Muscle of arm (tissue), 14 donors: ENCODE results near the gene LRBA. TPM values are rescaled to one million over a fixed set of nuclear protein-coding genes. Genes with fewer than 3 reads are reported as not detected.
"Not testable (repeated sequence)": the region's sequence is repeated elsewhere in the genome, so short reads cannot be mapped to it uniquely, and the experiment has no call there.

Experiments
- DNase-seq: peaks from one replicate; pipeline ENCODE4 v3.0.0-alpha.2; 2013
- long read RNA-seq, 11 donors: transcript quantifications; one replicate each; lab custom pipeline, GENCODE V29; 2026
- polyA plus RNA-seq, 12 donors: library from polyadenylated mRNA; unstranded; fragments of 120-200 nt; gene quantifications; one replicate each; pipeline ENCODE4 v1.2.1, GENCODE V29; 2013; ENCODE audit not compliant: insufficient read length in 12 of 12

The LRBA gene, protein sequence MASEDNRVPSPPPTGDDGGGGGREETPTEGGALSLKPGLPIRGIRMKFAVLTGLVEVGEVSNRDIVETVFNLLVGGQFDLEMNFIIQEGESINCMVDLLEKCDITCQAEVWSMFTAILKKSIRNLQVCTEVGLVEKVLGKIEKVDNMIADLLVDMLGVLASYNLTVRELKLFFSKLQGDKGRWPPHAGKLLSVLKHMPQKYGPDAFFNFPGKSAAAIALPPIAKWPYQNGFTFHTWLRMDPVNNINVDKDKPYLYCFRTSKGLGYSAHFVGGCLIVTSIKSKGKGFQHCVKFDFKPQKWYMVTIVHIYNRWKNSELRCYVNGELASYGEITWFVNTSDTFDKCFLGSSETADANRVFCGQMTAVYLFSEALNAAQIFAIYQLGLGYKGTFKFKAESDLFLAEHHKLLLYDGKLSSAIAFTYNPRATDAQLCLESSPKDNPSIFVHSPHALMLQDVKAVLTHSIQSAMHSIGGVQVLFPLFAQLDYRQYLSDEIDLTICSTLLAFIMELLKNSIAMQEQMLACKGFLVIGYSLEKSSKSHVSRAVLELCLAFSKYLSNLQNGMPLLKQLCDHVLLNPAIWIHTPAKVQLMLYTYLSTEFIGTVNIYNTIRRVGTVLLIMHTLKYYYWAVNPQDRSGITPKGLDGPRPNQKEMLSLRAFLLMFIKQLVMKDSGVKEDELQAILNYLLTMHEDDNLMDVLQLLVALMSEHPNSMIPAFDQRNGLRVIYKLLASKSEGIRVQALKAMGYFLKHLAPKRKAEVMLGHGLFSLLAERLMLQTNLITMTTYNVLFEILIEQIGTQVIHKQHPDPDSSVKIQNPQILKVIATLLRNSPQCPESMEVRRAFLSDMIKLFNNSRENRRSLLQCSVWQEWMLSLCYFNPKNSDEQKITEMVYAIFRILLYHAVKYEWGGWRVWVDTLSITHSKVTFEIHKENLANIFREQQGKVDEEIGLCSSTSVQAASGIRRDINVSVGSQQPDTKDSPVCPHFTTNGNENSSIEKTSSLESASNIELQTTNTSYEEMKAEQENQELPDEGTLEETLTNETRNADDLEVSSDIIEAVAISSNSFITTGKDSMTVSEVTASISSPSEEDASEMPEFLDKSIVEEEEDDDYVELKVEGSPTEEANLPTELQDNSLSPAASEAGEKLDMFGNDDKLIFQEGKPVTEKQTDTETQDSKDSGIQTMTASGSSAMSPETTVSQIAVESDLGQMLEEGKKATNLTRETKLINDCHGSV (N-terminal part only)
- 10 to 100 TPM in 11 of 12 donors, not detected in 1; 20.1 to 39.7 (median 24.1) TPM for polyA plus RNA-seq
- long read RNA-seq, donor 1 = 0 reads
- long read RNA-seq, donor 2 = 0 reads
- long read RNA-seq, donor 3 = 0 reads
- long read RNA-seq, donor 4 = 0 reads
- long read RNA-seq, donor 5, partial matches to known transcripts = 12,909 of 13,514 reads
- long read RNA-seq, donor 5, other reads (novel, unspliced or antisense) = 605 of 13,514 reads
- long read RNA-seq, donor 6 = 0 reads
- long read RNA-seq, donor 7 = 0 reads
- long read RNA-seq, donor 8, partial matches to known transcripts = 7,773 of 8,152 reads
- long read RNA-seq, donor 8, other reads (novel, unspliced or antisense) = 378 of 8,152 reads
- long read RNA-seq, donor 9, partial matches to known transcripts = 0 of 1 reads
- long read RNA-seq, donor 9, other reads (novel, unspliced or antisense) = 0 of 1 reads
- long read RNA-seq, donor 10 = 0 reads
- long read RNA-seq, donor 11, partial matches to known transcripts = 0 of 1 reads
- long read RNA-seq, donor 11, other reads (novel, unspliced or antisense) = 0 of 1 reads

GRCh38 chr4:151014521-151015458 lies at the start of gene LRBA:
TSS of gene LRBA (minus strand) at chr4:151015284. CDS start at chr4:151014642, 642 bp downstream.
- peak; percentile 57 for DNase-seq

DNA sequence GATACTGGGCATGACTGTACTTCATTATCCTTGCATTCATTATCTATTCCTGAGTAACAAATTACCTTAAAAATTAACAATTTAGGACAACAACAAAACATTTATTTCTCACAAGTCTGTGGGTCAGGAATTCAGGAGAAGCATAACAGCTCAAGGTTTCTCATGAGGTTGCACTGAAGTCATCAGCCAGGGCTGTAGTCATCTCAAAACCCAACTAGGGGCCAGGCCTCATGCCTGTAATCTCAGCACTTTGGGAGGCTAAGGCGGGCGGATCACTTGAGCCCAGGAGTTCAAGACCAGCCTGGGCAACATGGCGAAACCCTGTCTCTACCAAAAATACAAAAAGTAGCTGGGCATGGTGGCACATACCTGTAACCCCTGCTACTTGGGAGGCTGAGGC lies 48.1 kb upstream of the LRBA start:
- DNase-seq = not testable (repeated sequence)

GRCh38 chr4:151055539-151055938 lies 40.5 kb upstream of the LRBA start:
- DNase-seq = no peak

DNA sequence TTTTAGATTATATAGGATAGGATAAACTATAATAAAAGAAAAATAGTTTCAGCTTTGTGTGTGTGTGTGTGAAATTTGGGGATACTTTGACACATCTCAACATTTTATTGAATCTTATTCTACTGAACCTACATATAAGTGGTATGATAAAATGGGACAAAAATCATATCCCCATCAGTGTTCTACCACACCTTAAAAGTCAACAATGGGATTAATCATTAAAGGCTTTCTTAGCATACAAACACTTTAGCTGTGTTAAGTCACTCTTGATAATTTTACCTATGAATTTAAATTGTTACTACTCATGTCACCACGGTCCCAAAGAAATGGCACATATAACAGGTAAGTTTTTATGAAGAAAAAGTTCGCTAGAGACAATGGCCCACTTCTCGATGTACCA lies 37.7 kb upstream of the LRBA start:
- DNase-seq = no peak

GRCh38 chr4:151049430-151049884 lies 34.4 kb upstream of the LRBA start:
- DNase-seq = no peak

DNA sequence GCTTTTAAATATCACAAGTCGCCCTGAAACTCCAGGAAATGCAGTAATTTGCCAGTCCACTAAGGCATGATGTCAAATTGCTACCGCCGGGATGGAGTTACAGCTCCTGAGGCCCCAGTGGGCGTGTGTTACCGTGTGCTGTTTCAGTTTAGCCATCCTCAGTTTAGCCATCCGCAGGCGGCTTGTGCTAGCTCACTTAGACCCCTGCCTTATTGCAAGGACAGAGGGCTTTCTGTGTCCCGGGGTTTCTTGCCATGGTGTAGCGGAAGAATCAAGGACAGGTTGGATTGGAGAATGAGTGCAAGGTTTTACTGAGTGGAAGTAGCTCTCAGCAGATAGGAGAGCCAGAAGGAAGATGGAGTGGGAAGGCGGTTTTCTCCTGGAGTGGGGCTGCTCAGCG lies 33.8 kb upstream of the LRBA start:
- DNase-seq = no peak

DNA sequence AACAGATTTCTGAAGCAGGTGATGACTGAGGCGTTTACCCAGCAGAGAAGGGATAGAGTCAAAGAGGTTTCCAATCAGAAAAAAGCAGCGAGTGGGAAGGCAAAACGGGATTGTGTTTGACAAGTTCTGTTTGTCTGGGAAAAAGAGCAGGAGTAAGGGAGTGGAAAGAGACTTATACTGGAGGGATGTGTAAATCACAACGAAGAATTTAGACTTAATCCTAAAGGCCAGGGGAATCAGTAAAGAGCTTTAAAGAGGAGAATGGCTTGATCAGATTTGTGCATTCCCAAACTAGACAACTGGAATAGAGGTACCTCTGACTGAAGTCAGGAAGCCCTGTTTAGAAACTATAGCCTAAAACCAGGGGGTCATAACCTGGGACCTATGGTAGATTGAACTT lies 31.5 kb upstream of the LRBA start:
- no peak for DNase-seq

DNA sequence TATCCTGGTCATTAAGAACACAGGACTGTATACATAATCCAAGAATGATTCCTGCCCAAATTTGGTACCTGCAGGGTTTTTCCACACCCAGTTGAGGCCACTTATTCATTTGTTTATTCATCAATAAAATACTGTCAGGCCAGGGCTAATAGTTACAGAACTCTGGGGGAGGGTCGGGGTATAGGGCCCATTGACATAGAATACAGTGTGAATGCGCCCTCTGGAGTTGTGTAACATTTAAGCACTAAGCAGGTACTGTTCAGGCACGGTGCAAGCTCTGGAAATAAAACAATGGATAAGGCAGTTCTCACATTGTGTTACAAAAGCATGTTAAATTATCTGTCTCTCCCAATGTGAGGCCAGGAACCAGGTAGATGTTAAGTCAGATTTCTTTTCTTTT lies 30.8 kb upstream of the LRBA start:
- DNase-seq = no peak

DNA sequence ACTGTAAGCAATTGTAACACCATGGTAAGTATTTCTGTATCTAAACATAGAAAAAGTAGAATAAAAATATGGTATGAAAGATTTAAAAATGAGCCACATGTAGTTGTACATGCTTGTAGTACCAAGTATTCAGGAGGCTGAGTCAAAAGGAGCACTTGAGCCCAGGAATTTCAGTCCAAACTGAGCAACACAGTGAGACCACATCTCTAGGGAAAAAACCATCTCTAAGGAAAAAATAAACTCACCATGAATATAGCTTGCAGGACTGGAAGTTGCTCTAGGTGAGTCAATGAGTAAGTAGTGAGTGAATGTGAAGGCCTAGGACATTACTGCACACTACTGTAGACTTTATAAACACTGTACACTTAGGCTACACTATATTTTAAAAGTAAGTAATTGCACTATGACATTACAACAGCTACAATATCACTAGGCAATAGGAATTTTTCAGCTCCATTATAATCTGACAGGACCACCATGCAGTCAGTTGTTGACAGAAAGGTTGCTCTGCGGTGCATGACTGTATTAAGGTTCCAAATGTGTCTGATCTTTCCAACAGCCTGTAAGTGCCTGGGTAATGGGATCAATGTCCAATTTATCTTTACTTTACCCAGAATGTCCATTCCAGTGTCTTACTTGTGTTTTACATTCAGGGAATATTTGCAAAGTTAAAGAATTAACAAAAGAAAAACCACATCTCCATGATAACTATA lies 28.9 kb upstream of the LRBA start:
- DNase-seq = no peak

GRCh38 chr4:151039733-151040132 lies 24.6 kb upstream of the LRBA start:
- no peak for DNase-seq

DNA sequence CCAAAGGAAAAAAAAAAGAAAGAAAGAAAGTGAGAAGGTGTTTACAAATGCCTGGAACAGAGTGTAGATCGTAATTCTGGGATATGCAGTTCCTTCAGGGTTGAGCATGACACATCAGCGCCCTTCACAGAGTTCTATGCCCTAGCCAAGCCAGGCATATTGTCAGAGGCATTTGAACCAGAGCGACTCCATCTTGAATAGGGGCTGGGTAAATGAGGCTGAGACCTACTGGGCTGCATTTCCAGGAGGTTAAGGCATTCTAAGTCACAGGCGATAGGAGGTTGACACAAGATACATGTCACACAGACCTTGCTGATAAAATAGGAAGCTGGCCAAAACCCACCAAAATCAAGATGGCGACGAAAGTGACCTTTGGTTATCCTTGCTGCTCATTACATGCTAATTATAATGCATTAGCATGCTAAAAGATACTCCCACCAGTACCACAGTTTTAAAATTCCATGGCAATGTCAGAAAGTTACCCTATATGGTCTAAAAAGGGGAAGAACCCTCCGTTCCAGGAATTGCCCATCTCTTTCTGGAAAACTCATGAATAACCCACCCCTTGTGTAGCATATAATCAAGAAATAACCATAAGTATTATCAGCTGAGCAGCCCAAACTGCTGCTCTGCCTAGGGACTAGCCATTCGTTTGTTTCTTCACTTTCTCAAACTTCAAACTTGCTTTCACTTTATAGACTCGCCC lies 23.5 kb upstream of the LRBA start:
- no peak for DNase-seq

DNA sequence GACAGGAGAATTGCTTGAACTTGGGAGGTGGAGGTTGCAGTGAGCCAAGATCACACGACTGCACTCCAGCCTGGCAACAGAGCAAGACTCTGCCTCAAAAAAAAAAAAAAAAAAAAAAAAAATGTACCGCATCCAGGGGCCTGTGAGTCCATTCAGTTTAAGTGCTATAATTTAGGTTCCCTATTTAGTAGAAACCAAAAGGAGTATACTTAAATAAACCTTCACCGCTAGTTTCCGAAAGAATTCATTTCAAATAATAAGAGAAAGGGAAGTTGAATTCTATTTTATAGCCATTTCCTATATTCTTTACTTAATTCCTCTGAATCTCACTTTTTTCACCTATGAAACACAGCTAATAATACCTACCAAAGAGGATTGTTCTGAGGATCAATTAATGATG lies 20.8 kb upstream of the LRBA start:
- DNase-seq = no peak

GRCh38 chr4:151035328-151035727 lies 20.2 kb upstream of the LRBA start:
- DNase-seq = no peak

DNA sequence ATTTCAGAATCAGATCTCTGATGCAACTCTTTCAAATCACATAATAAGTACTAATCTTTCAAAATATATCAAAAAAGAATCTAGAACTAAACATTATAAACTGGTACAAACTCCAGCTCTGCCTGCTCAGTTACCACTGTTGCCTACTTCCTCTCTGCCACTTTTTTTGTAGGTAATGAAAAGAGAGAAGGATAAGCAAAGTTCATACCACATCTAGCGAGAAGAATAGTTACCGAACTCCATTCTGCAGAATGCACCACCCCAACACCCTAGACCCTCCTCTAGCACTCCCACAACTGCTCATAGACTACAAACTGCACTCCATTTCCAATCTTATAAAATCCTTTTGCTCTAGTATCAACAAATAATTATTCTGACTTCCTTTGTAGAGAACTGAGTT lies 19.7 kb upstream of the LRBA start:
- no peak for DNase-seq

DNA sequence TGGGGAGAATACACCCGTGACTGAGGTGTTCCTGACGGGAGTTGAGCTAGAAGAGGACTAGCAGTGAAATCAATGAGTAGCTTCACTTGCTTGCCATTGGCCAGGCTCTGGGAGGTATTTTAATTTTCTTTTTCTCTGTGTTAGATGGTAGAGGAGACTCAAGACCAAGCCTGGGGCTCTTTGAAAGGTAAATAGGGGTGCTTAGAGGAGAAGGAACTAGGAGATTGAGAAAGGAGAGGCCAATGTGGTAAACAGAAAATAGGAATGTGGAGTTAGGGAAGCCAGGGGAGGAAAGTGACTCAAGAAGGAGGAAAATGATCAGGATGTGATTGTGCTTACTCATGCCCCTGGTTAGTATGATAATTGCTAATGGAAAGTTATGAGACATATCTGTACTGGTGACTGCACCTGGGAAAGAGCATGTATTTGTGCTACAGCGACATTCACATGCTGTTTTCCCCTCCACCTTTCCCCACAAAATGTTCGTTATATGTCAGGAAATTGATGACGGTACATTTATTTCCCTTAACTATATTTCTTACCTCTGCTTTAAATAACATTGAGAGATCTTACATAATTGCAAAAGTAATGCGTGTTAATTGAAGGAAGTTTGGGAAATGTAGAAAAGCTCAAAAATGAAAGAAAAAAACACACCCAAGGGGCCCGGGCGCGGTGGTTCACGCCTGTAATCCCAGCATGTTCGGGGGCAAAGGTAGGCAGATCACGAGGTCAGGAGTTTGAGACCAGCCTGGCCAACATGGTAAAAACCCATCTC lies 16.9 kb upstream of the LRBA start:
- DNase-seq = no peak

DNA sequence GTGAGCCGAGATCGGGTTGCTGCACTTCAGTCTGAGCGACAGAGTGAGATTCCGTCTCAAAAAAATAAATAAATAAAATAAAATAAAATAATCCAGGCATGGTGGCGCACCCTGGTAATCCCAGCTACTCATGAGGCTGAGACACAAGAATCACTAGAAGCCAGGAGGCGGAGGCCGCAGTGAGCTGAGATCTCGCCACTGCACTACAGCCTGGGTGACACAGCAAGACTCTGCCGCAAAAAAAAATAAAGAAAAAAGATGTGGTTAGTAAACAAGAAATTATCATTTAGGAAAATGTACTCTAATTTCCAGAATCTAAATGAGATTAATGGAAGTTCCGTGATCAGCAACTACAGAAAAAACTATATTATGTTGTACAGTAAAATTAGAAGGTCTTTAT lies 14.5 kb upstream of the LRBA start:
- no peak for DNase-seq

GRCh38 chr4:151029006-151029405 lies 13.9 kb upstream of the LRBA start:
- DNase-seq = not testable (repeated sequence)

DNA sequence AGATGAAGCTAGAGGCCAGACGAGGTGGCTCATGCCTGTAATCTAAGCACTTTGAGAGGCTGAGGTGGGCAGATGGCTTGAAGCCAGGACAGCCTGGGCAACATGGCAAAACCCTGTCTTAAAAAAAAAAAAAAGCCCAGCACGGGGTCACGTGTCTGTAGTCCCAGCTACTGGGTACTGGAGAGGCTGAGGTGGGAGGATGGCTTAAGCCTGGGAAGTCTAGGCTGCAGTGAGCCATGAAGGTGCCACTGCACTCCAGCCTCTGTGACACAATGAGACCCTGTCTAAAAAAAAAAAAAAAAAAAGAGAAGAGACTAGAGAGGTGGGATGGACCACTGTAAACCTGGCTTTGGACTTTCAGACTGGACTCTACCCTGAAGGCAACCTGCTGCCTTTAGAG lies 10.7 kb upstream of the LRBA start:
- DNase-seq = no peak
